K562 (cell line): ENCODE data around the gene NEURL4. TPM values are rescaled to one million over a fixed set of nuclear protein-coding genes. Genes with fewer than 3 reads are reported as not detected.

Experiments used
- AFF4 ChIP-seq: sonication (generic); formaldehyde crosslinking; IDR thresholded peaks from 2 replicates; pipeline ENCODE4 v1.8.0; 2023; ENCODE audit warnings: mild to moderate bottlenecking, missing genetic modification reagents
- CAMTA2 ChIP-seq: fragments of 250-450 bp; sonication (Bioruptor Pico); conservative IDR thresholded peaks from 2 replicates; pipeline ENCODE4 v1.5.1; 2022
- CREB3L1 ChIP-seq: fragments of 450-650 bp; IDR thresholded peaks from 2 replicates; pipeline ENCODE4 v1.6.1; 2014; ENCODE audit warnings: low read depth, mild to moderate bottlenecking, moderate library complexity, borderline replicate concordance
- KLF1 ChIP-seq: fragments of 450-650 bp; IDR thresholded peaks from 2 replicates; pipeline ENCODE4 v1.6.1; 2016; ENCODE audit warnings: missing genetic modification characterization, missing compliant biosample characterization
- MIER1 ChIP-seq: fragments of 450-650 bp; IDR thresholded peaks from 2 replicates; pipeline ENCODE4 v1.6.1; 2016; ENCODE audit warnings: antibody characterized with exemption, mild to moderate bottlenecking, low read depth
- NR4A1 ChIP-seq, 2 experiments: fragments of 250-450 bp in 1 of 2; fragments of 450-650 bp in 1 of 2; sonication (Bioruptor Pico) in 1 of 2; IDR thresholded peaks; 2 replicates each; pipeline versions ENCODE4 v1.4.0 to v1.6.1; 2016 to 2020; ENCODE audit warnings: mild to moderate bottlenecking in 2 of 2, missing compliant biosample characterization in 1 of 2, missing genetic modification characterization in 1 of 2, moderate library complexity in 1 of 2
- POU5F1 ChIP-seq: fragments of 150-350 bp; IDR thresholded peaks from 2 replicates; pipeline ENCODE4 v1.6.1; 2014; ENCODE audit warnings: borderline replicate concordance, low read length, low read depth, mild to moderate bottlenecking; ENCODE audit not compliant: partially characterized antibody
- RB1 ChIP-seq: fragments of 450-650 bp; IDR thresholded peaks from 2 replicates; pipeline ENCODE4 v1.6.1; 2017; ENCODE audit warnings: low read depth, mild to moderate bottlenecking
- SAFB ChIP-seq: fragments of 200-400 bp; formaldehyde crosslinking; IDR thresholded peaks from 2 replicates; pipeline ENCODE4 v1.6.1; 2017; ENCODE audit warnings: low read depth, low read length, borderline replicate concordance
- SRSF1 ChIP-seq: fragments of 200-400 bp; formaldehyde crosslinking; IDR thresholded peaks from 2 replicates; pipeline ENCODE4 v1.6.1; 2017; ENCODE audit warnings: mild to moderate bottlenecking, low read depth, low read length, moderate library complexity
- ZBTB1 ChIP-seq: sonication (generic); formaldehyde crosslinking; IDR thresholded peaks from 2 replicates; pipeline ENCODE4 v1.8.1; 2023; ENCODE audit warnings: missing genetic modification reagents, low read depth, mild to moderate bottlenecking, borderline replicate concordance
- ZKSCAN8 ChIP-seq: fragments of 200-800 bp; sonication (Bioruptor generic); IDR thresholded peaks from 2 replicates; pipeline ENCODE4 v1.6.1; 2016; ENCODE audit warnings: missing genetic modification characterization, missing compliant biosample characterization
- ZNF280B ChIP-seq: fragments of 250-450 bp; sonication (Bioruptor Pico); IDR thresholded peaks from 2 replicates; pipeline ENCODE4 v1.5.1; 2021; ENCODE audit warnings: mild to moderate bottlenecking
- polyA plus RNA-seq, 8 experiments: library from polyadenylated mRNA; depleted of rRNA in 4 of 8; stranded (reverse) in 5 of 8; unstranded in 3 of 8; fragments of >200 nt; fragmentation: Nextera tagmentation in 2 of 8; fragmentation: Illumina TruSeq in 1 of 8; extraction: Ambion mirVana in 2 of 8; extraction: Trizol in 1 of 8; gene quantifications; 2 replicates each; pipeline versions ENCODE4 v1.2.1 to v1.2.3, GENCODE V29; 2011 to 2014; ENCODE audit warnings: inconsistent platforms in 1 of 8, missing spikeins in 1 of 8
- total RNA-seq, 7 experiments: library from RNA; depleted of rRNA in 6 of 7; stranded (reverse); fragments of >200 nt in 6 of 7; fragmentation: Illumina TruSeq in 2 of 7; extraction: Trizol in 2 of 7; gene quantifications; 2 replicates each; pipeline versions ENCODE4 v1.2.1 to v1.2.3, GENCODE V29; 2011 to 2021; ENCODE audit warnings: low replicate concordance in 1 of 7

Gene NEURL4
- total and polyA plus RNA-seq, 9 of the 15 experiments (the other 6 are each of a cell fraction or from before 2014, with no cell fraction given) = 0.08 to 37.4 (median 11.5) TPM

GRCh38 chr17:7357381-7357780 is 28.2 kb upstream of the NEURL4 start (continued):
- TF ChIP-seq POU5F1 = no peak
- no peak for TF ChIP-seq MIER1
- no peak for TF ChIP-seq ZBTB1 (CRISPR knock-in tag)
- TF ChIP-seq SAFB = no peak
- TF ChIP-seq AFF4 (CRISPR knock-in tag) = no peak
- TF ChIP-seq CREB3L1 = no peak
- no peak for TF ChIP-seq ZKSCAN8 (CRISPR knock-in tag)
- no peak for TF ChIP-seq CAMTA2 (CRISPR knock-in tag)
- TF ChIP-seq ZNF280B (CRISPR knock-in tag) = no peak
- no peak for TF ChIP-seq SRSF1
- no peak for TF ChIP-seq KLF1 (tag)
- no peak for TF ChIP-seq RB1
- no peak for TF ChIP-seq NR4A1 (CRISPR knock-in tag; IDR thresholded peaks at IDR 0.05)
- TF ChIP-seq NR4A1 (tag; IDR thresholded peaks at IDR 0.05) = no peak
